HG03378 (cell line): Measurements from ENCODE around the gene TMA7B.

Source experiments
- ATAC-seq: cut with Tn5 transposase; IDR thresholded peaks from one replicate; pipeline ENCODE4 v1.9.1; 2021; ENCODE audit warnings: mild to moderate bottlenecking, moderate library complexity; ENCODE audit not compliant: unreplicated experiment

TMA7B gene

GRCh38 chr22:39959640-39960447, at the start of gene TMA7B:
TMA7B (plus strand) TSS chr22:39960397; CDS start chr22:39964375, 3,978 bp downstream.
- ATAC-seq = no peak

GRCh38 chr22:39910876-39911613, 49.2 kb upstream of the TMA7B start:
- no peak for ATAC-seq

GRCh38 chr22:39913321-39913720, 46.9 kb upstream of the TMA7B start:
- ATAC-seq = no peak

GRCh38 chr22:39913886-39914285, 46.3 kb upstream of the TMA7B start:
- no peak for ATAC-seq

- no peak for ATAC-seq
Measured at GRCh38 chr22:39914584-39914983, 45.6 kb upstream of the TMA7B start.

GRCh38 chr22:39915295-39915726, 44.9 kb upstream of the TMA7B start:
- ATAC-seq = no peak

- ATAC-seq = no peak
Measured at GRCh38 chr22:39916496-39916895, 43.7 kb upstream of the TMA7B start.

- no peak for ATAC-seq
Measured at GRCh38 chr22:39917197-39917643, 43.0 kb upstream of the TMA7B start.

- ATAC-seq = no peak
Measured at GRCh38 chr22:39917776-39918495, 42.3 kb upstream of the TMA7B start.

- ATAC-seq = no peak
Measured at GRCh38 chr22:39920134-39920743, 40.0 kb upstream of the TMA7B start.

GRCh38 chr22:39923696-39924095, 36.5 kb upstream of the TMA7B start:
- no peak for ATAC-seq

- ATAC-seq = no peak
Measured at GRCh38 chr22:39924286-39924685, 35.9 kb upstream of the TMA7B start.

GRCh38 chr22:39925273-39925672, 34.9 kb upstream of the TMA7B start:
- ATAC-seq = no peak

- no peak for ATAC-seq
Measured at GRCh38 chr22:39925909-39926679, 34.1 kb upstream of the TMA7B start.

GRCh38 chr22:39926753-39927152, 33.4 kb upstream of the TMA7B start:
- ATAC-seq = no peak

- ATAC-seq = no peak
Measured at GRCh38 chr22:39927544-39927943, 32.7 kb upstream of the TMA7B start.

GRCh38 chr22:39928536-39929520, 31.4 kb upstream of the TMA7B start:
- ATAC-seq = no peak

- ATAC-seq = no peak
Measured at GRCh38 chr22:39931251-39931650, 28.9 kb upstream of the TMA7B start.

GRCh38 chr22:39932166-39932565, 28.0 kb upstream of the TMA7B start:
- no peak for ATAC-seq
